Bronchial epithelial cell (primary cell): ENCODE measurements around the gene ERCC4. TPM values are rescaled to one million over a fixed set of nuclear protein-coding genes. Genes with fewer than 3 reads are reported as not detected.

Experiments
- DNase-seq: peaks from one replicate; pipeline ENCODE4 v3.0.0-alpha.2; 2010; ENCODE audit warnings: low read depth
- FAIRE-seq: peaks from 2 replicates; lab custom pipeline; 2011; peaks lifted over from hg19 to GRCh38; lab: Jason Lieb, UNC
- H3K27me3 ChIP-seq: 2 replicates; pipeline ENCODE4 v1.5.1; 2011; ENCODE audit warnings: low read length; ENCODE audit not compliant: control insufficient read depth, insufficient read depth
- H3K36me3 ChIP-seq: 2 replicates; pipeline ENCODE4 v1.5.1; 2011; ENCODE audit warnings: low read length; ENCODE audit not compliant: control insufficient read depth, insufficient read depth
- H3K4me3 ChIP-seq: 2 replicates; pipeline ENCODE4 v1.5.1; 2011; ENCODE audit warnings: mild to moderate bottlenecking, low read depth, low read length, control low read depth
- total RNA-seq: library from RNA; depleted of rRNA; stranded (reverse); fragments of >200 nt; gene quantifications from 2 replicates; pipeline ENCODE4 v1.2.1, GENCODE V29; 2014
- TF ChIP-seq, protein P1 (sequence below): IDR thresholded peaks from 2 replicates; pipeline ENCODE4 v1.5.1; 2011; ENCODE audit warnings: mild to moderate bottlenecking, moderate library complexity, low read length, control low read depth, inconsistent platforms; ENCODE audit not compliant: insufficient read depth, severe bottlenecking

Gene ERCC4
- total RNA-seq, 1 donor from 2014 or later, result 3.9 TPM

DNA sequence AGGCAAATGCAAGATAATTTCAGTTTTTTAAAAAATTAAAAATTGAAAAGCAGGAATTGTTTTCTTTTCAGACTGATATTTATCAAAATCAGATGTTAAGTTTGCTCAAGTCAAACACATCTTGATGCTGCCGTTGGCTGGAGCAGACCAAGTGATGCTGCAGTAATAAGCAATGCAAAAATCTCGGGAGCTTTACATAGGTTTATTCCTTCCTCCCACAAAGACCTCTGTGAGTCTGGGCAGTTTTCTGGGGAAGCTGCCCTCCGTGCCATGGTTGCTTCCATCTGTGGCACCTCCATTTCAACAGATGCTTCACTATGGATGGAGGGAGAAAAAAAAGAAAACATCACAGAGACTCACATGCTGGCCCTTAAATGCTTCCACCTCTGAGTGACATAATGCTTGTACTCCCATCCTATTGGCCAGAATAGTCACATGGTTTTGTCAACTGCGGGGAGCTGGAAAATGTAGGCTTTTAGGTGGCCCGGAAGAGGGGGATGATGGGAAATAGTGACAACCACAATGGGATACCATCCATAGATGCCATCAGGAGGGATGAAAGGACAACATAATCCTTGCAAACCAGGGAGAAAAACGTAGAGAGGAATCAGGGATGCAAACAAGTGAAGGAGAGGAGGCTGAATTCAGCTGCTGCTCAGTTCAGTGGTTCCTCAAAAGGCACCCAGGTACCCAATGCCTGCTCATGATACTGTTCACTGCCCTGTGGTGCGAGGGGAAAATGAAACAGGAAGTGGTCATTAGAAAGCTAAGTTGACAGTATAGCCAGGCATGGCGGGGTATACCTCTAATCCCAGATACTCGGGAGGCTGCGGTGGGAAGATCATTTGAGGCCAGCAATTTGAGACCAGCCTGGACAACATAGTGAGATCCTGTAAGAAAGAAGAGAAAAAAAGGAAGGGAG, 13.5 kb upstream of the ERCC4 start:
- no peaks in the 10 kb centered on the region for H3K27me3 ChIP-seq
- FAIRE-seq (no peak), DNase-seq (no peak)
- no peak overlapping the region for H3K4me3 ChIP-seq
- TF ChIP-seq, protein P1, sequence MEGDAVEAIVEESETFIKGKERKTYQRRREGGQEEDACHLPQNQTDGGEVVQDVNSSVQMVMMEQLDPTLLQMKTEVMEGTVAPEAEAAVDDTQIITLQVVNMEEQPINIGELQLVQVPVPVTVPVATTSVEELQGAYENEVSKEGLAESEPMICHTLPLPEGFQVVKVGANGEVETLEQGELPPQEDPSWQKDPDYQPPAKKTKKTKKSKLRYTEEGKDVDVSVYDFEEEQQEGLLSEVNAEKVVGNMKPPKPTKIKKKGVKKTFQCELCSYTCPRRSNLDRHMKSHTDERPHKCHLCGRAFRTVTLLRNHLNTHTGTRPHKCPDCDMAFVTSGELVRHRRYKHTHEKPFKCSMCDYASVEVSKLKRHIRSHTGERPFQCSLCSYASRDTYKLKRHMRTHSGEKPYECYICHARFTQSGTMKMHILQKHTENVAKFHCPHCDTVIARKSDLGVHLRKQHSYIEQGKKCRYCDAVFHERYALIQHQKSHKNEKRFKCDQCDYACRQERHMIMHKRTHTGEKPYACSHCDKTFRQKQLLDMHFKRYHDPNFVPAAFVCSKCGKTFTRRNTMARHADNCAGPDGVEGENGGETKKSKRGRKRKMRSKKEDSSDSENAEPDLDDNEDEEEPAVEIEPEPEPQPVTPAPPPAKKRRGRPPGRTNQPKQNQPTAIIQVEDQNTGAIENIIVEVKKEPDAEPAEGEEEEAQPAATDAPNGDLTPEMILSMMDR, result no peak
- no peaks in the 10 kb centered on the region for H3K36me3 ChIP-seq

DNA sequence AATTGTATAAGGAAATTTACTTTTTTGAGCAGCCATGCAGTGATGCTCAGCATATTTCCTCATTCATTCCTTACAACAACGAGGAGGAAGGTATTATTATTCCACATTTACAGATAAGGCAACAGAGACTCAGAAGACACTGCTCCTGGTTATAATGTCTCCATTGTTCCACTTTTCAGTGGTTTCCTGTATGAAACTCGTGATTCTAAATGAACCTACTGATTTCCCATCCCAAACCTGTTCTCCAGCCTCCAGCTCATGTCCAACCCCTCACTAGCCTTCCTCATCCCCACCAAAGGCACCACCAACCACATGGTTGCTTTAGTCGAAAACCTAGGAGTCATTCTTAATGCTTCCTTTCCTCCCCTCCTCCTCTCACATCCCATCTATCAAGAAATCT, 12.5 kb upstream of the ERCC4 start:
- Histone ChIP-seq H3K4me3 (no peak overlapping the region), H3K27me3 (no peaks in the 10 kb centered on the region), H3K36me3 (no peaks in the 10 kb centered on the region)
- DNase-seq (no peak), FAIRE-seq (no peak)
- TF ChIP-seq, protein P1, result no peak

DNA sequence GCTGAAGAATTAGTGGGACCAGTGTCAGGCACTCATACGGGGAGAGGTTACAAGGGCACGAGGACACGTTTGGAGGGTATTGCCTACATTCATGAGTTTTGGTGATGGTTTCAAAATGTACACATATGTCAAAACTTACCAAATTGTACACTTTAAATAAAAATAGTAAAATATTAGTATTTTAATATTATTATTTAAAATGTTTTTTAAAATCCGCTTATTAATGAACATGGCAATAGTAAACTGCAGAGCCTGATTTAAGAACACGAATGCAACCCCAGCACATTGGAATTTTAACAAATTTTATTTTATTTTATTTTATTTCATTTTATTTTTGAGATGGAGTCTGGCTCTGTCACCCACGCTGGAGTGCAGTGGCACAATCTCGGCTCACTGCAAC, 10.9 kb upstream of the ERCC4 start:
- Histone ChIP-seq H3K27me3 (no peaks in the 10 kb centered on the region), H3K36me3 (no peaks in the 10 kb centered on the region), H3K4me3 (no peak overlapping the region)
- TF ChIP-seq, protein P1, result no peak
- DNase-seq, result no peak
- FAIRE-seq, result no peak

DNA sequence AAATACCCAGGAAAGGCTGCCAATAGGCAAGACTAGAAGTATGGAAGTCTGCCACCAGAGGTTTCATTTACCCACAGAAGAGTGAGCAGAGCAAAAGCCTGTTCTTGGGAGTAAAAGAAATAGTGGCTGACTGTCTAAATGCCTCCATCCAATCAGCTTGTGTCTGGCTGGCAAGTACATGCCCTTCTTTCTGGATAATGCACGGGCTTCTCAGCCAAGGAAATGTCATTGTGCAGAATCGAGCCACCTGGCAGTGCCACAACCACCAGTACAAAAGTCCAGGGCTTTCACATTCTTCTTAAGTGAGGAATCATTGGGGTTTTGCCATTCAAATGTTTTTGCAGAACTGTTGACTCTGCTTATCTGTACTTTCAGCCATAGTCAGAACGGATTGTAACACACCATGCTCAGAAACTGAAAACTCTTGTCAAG, 10.1 kb upstream of the ERCC4 start:
- peak; percentile 29 for DNase-seq

DNA sequence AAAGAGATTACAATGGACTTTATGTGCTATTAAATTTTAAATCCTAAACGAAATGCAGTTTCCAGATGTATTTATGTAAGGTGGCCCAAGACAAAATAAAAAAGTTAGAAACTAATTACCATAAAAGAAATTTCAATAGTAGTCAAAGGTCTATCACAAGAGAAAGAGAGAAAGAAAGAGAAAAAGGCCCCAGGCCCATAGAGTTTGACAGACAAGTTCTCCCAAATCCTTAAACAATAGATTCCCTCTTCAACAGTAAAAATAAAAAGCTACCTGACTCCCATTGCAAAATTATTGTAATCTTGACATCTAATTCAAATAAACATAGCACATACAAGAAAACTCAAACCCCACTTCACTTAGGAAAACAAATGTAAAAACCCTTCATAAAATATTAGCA, 8.6 kb upstream of the ERCC4 start:
- FAIRE-seq, result no peak
- no peak overlapping the region for H3K4me3 ChIP-seq
- no peak for DNase-seq
- H3K27me3 ChIP-seq, result no peaks in the 10 kb centered on the region
- H3K36me3 ChIP-seq, result no peaks in the 10 kb centered on the region
- TF ChIP-seq, protein P1, result no peak

More for the DNA sequence above, 10.1 kb upstream of the ERCC4 start:
- no peaks in the 10 kb centered on the region for H3K36me3 ChIP-seq
- H3K4me3 ChIP-seq, result no peak overlapping the region
- TF ChIP-seq, protein P1, result no peak
- no peak for FAIRE-seq
- no peaks in the 10 kb centered on the region for H3K27me3 ChIP-seq
